Embryonic facial prominence (tissue), 1 donor: Measurements from ENCODE around the gene CYP2F1.
"Not testable (repeated sequence)": the region's sequence is repeated elsewhere in the genome, so short reads cannot be mapped to it uniquely, and the experiment has no call there.

Source experiments
- DNase-seq: peaks from one replicate; pipeline ENCODE4 v3.0.0-alpha.2; 2016; ENCODE audit errors: extremely low spot score

The CYP2F1 gene

DNA sequence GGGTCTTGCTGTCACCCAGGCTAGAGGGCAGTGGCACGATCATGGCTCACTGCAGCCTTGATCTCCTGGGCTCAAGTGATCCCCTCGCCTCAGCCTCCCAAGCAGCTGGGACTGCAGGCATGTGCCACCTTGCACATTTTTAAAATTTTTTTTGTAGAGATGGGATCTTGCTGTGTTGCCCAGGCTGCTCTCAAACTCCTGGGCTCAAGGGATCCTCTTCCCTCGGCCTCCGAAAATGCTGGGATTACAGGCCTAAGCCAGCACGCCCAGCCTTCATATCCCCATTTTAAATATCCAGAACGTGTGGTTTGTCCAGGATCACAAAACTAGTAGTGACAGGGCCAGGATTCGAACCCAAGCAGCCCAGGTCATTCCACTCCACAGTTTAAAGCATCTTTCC lies 13.1 kb downstream of the CYP2F1 start:
- DNase-seq = not testable (repeated sequence)

DNA sequence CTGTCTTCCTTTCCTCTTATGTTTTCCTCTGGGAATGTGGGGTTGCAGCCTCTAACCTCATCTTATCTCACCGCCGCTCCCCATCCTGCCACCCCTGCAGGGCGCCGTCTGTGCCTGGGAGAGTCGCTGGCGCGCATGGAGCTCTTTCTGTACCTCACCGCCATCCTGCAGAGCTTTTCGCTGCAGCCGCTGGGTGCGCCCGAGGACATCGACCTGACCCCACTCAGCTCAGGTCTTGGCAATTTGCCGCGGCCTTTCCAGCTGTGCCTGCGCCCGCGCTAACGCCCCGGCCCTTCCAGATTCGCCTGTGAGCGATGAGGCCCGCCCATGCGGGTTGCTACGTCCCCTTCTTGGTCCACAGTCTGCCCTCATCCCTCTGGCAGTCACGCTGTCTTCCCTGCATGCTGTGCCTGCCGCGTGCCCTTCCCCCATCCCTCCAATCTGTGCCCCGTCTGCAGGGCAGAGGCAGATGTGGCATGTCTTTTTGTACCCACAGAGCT lies 13.6 kb downstream of the CYP2F1 start:
- not testable (repeated sequence) for DNase-seq

DNA sequence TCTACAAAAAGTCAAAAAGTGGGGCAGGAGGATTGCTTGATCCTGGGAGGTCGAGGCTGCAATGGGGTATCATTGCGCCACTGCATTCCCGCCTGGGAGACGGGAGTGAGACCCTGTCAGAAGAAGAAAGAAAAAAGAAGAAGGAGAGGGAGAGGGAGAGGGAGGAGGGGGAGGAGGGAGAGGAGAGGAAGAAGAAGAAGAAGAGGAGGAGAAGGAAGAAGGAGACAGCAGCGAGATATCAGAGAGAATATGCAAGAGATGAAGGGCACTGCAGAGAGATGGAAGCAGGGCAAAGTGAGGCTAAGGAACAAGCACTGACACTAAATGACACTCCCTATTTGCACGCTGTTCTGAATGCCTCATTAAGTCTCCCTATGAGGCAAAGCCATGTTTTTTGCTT lies 14.5 kb downstream of the CYP2F1 start:
- DNase-seq = no peak

DNA sequence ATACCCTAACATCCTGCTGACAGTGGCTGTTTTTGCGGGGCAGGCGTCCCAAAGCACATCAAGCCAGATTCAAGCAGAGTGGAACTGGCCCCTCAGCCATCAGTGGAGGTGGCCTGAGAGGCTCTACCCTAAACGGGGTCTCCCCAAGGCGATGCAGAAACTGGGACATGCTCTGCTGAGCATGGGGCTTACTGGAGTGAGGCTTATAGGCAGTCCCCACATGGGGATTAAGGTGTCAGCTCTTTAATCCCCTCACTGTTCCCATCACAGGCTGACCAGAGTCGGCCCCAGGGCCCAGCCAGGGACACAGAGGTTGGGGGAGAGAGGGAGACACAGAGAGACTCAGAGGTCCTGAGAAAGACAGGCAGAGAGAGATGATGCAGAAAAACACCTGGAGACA lies 17.0 kb downstream of the CYP2F1 start:
- no peak for DNase-seq

DNA sequence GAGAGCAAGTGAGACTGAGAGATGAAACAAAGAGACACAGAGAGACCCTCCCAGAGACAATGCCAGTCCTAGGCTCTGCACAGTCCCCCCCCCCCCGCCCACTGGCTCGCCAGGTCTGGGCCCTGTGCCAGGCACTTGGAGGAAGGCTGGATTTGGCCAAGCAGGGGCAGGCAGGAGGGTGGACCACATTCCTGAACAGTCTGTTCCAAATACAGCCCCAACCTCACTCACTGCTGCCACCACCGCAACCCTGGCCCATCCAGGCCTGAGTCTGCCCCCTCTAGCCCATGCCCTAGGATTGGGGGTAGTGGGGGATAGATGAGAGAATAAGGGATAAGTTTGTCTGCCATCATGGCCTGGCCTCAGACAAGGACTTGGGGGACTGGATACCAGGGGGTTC lies 19.0 kb downstream of the CYP2F1 start:
- DNase-seq = no peak

DNA sequence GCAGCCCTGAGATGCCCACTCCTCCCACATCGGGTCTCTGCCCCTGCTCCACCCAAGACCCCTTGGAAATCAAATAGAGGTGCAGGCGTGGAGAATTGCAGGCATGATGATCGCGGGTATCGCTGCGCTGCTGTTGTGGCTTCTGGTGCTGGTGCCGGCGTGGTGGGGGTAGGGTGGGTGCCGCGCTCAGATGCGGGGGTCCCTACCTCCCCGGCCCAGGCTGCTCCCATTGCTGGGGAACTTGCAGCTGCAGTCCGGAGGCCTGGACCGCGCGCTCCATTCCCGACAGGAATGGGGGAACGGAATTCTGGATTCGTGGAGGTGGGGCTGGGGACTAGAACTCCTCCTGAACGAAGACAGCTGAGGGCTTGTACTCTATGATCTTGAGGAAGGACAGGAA lies 20.4 kb downstream of the CYP2F1 start:
- DNase-seq = no peak

DNA sequence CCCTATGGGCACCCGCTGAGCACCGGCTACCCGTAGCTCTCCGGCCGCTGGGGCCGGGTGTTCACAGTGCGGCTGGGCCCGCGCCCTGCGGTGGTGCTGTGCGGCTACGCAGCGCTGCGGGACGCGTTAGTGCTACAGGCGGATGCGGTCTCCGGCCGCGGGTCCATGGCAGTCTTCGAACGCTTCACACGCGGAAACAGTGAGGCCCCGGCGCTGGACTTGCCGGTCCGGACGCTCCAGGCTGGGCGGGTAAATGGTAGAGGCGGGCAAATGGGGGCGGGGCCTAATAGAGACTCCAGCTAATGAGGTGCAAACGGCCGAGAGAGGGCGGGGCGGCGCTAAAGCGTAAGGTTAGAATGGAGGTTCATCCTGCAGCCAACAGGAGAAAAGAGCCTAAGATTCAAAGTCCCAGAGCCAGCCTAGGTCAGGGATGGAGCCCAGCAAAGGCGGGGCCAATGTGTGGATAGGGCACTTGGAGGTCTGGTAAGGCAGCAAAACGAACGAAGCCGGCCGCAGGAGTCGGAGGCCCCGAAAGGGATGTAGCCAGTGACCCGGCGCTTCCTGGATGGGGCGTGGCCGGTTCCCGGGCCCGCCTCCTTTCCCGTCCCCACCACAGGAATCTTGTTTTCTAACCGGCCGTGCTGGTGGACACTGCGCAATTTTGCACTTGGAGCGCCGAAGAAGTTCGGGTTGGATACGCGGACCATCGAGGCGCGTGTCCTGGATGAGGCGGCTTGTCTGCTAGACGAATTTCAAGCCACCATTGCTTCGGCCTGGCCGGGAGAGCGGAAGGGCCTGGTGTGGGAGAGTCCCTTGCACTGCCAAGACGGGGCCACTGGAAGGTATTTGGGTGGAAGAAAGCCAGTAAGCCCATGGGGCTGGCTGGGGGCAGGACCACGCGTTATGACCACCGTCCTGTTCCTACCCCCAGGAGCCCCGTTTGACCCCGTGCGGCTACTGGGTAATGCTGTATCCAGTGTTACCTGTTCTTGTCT lies 21.5 kb downstream of the CYP2F1 start:
- not testable (repeated sequence) for DNase-seq

DNA sequence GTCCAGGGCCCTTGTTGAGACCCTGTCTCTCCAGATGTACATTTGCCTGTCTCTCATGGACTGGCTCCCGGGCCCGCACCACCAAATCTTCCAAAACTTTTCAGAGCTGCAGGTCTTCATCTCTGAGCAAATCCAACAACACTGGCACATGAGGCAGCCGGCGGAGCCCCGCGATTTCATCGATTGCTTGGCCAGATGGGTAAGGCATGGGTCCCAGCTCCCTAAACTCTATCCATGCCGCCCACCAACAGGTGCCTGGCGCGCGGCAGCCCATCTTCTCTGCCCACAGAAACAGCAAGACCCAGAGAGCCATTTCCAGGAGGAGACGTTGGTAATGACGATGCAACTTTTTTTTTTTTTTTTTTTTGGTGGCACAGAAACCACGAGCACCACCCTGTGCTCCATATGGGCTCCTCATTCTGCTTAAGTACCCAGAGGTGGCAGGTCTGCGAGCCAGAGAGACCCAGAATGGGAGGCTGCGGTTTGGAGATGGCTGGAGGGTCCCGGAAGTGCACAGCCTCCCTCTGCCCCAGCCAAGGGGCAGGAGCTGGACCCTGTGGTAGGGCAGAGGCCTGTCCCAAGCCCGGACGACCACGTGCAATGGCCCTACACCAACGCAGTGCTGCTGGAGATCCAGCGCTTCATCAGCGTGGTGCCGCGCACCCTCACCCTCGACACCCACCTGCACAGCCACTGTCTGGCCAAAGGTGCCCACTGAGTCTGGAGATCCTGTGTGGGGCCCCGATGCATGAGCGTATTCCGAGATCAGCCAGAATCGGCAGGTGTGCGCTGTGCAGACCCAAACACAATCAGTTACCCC lies 22.6 kb downstream of the CYP2F1 start:
- no peak for DNase-seq

DNA sequence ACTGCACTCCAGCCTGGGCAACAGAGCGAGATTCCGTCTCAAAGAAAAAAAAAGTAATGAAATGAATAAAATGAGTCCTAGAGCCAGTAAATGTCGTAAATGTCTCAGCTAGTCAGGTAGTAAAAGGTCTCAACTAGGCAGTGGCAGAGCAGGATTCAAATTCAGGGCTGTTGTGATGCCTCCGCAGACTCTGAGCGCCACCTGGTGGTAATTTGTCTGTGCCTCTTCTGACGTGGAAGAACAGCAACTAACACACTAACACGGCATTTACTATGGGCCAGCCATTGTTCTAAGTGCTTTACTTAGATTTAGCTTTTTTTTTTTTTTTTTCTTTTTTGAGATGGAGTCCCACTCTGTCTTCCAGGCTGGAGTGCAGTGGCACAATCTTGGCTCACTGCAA lies 30.2 kb downstream of the CYP2F1 start:
- no peak for DNase-seq

DNA sequence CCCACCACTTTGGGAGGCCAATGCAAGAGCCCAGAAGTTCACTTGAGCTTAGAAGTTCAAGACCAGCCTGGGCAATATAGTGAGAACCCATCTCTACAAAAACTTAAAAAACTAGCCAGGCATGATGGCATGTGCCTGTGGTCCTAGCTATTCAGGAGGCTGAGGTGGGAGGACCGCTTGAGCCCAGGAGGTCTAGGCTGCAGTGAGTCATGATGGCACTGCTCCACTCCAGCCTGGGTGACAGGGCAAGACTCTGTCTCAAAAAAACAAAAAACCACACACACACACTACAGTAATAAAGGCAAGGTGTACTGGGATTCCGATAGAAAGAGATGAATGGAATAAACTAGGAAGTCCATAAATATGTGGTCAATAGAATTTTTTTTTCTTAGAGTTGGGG lies 35.6 kb downstream of the CYP2F1 start:
- no peak for DNase-seq

DNA sequence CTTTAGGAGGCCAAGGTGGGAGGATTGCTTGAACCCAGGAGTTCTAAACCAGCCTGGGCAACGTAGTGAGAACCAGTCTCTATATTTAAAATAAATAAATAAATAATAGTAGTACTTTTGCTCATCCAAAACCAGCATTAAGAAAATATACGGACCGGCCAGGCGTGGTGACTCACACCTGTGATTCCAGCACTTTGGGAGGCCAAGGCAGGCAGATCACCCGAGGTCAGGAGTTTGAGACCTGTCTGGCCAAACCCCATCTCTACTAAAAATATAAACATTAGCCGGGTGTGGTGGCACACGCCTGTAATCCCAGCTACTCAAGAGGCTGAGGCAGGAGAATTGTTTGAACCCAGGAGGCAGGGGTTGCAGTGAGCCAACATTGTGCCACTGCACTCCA lies 36.8 kb downstream of the CYP2F1 start:
- DNase-seq = not testable (repeated sequence)

DNA sequence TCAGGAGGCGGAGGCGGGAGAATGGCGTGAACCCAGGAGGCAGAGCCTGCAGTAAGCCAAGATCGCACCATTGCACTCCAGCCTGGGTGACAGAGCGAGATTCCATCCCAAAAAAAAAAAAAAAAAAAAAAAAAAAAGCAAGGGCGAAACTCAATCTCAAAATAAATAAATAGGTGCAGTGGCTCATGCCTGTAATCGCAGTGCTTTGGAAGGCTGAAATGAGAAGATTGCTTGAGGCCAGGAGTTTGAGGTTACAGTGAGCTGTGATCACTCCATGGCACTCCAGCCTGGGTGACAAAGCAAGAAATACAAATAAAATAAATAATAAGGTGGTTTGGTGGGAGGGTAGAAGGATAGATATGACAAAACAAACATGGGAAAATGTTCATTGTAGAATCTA lies 39.8 kb downstream of the CYP2F1 start:
- DNase-seq = no peak

DNA sequence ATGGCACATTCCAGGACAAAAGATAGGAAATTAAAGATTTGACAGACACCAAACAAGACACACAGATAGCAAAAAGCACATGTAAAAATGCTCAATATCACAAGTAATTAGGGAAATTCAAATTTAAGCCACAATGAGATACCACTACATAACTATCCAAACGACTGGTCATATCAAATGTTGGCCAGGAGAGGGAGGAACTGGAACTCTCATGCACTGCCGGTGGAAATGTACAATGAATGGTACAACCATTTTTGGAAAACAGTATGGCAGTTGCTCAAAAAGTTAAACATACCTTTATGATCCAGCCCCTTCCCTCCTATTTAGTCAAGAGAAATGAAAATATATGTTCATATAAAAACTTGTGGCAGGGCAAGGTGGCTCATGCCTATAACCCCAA lies 42.0 kb downstream of the CYP2F1 start:
- DNase-seq = no peak

DNA sequence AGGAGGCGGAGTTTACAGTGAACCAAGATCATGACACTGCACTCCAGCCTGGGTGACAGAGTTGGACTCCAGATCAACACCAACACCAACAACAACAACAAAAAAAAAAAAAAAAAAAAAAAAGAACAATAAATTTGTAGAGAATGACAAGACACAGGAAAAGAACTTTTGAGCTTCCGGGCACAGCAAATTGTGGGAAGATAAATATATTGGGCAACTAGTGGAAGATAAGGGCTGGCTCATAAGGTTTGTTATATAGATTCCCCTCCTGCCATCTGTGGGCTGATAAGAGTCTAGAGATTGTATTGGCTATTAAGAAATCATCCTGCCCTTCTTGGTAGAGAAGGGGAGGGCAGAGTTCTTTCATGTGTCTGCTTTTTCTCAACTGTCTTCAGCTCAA lies 45.6 kb downstream of the CYP2F1 start:
- no peak for DNase-seq

DNA sequence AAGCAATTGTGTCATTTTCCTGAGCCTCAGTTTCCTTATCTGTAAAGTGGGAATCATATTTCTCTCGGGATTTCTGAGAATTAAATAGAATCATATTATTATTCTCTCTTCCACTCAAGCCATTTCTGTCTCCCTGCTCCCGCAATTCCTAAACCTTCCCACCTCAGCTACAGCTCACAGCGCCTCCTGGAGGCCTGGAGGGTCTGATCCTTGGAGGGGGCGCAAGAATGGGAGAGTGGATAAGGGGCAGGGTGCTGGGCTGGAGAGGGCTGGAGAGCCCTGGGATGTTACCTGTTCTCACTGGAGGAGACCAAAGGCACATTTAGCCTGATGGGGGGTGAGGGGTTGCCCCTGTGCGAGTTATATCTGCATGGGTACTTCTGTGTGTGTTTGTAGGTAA lies 47.7 kb downstream of the CYP2F1 start:
- no peak for DNase-seq

DNA sequence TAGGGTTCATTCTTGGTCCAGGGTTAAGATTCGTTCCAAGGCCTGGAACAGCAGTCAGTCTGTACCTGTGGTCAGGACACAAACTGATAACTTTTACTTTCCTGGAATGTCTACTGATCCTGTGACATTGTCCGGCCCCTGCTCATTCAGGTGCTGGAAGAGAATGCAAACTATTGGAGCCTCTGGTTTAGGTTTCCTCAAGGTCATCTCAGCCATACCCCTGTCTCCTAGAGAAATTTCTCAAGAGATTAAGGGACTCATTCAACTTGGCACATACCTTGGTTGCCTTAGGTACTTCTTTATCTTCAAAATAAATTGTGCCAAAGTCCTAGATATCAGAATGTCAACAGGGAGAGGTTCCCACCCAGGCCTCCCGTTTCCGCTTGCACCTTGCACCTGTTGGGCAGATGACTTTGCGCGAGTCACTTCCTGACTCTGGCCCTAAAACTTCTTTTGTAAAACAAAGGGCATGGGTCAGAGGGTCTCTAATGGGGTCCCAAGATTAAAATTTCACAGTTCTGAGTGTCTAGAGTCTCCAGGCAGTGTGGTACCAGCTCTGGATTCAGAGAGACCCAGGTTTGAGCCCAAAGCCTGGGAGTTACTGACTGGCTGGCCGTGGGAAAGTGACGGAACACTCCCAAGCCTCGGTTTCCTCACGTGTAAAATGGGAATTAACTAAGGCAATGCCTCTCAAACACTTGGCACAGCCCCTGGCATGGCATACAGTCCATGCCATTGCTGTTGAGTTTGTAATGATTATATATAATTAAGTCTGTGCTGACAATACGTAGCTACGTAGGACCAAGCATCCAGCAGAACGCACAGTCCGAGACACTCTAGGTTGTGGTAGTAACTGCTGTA lies 52.9 kb downstream of the CYP2F1 start:
- DNase-seq = no peak

DNA sequence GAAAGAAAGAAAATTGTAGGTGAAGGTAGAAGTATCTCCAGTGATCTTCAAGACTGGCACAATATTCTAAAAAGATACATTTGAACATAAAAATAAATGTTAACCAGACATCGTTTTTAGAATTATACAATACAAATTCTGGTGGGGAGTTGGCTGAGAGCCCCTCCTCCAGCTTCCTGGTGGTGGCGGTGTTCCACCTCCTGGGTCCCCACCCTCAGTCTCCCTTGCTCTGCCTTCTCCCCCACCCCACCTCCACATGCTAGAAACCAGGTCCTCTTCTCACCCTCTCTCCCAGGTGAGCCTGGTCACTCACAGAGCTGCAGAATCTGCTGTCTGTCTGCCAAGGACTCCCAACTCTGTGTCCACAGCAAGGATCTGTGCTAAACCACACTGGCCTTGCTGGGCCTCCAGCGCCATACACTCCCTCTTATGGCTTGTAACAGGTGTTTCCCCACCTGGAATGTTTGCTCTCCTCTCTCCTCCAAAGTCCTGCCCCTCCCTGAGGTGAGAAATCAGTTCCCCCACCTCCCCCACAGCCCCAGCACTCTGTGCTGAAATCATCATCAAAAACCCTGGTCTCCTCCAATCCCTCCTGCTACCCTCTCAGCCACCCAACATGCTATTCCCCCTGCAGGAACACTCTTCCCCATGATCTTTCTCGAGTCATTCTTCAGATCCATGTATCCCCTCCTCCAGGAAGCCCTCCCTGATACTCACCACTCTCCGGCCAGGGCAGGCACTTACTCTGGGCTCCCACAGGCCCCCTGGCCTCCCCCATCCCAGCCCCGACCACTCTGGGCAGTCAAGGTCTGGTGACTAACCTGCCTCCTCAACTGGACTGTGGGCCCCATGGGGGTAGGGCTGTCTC lies 58.3 kb downstream of the CYP2F1 start:
- no peak for DNase-seq

DNA sequence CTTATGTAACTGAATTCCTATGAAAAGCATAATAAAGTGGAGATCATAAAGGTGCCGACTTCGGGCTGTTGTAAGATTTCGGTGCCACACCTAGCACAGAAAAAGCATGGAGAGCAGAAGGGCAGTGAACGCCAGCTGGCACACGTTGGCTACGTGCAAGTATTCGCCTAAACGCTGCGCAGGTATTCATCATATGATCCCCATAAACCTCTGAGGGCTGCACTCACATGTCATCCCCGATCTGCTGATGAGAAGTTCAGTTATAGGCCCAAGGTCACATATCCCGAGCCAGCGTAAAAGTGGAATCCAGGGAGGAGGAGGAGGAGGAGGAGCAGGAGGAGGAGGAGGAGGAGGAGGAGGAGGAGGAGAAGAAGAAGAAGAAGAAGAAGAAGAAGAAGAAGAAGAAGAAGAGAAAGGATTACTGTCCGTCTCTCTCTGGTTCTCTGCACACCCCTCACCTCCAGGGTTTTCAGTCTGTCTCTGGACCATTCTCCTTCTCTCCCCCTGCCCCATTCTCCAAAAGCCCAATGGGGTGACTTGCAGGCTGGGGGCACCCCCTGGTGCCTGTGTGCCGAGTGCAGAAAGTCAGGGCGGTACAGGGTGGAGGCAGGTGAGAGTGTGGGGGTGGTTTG lies 60.2 kb downstream of the CYP2F1 start:
- DNase-seq = no peak

DNA sequence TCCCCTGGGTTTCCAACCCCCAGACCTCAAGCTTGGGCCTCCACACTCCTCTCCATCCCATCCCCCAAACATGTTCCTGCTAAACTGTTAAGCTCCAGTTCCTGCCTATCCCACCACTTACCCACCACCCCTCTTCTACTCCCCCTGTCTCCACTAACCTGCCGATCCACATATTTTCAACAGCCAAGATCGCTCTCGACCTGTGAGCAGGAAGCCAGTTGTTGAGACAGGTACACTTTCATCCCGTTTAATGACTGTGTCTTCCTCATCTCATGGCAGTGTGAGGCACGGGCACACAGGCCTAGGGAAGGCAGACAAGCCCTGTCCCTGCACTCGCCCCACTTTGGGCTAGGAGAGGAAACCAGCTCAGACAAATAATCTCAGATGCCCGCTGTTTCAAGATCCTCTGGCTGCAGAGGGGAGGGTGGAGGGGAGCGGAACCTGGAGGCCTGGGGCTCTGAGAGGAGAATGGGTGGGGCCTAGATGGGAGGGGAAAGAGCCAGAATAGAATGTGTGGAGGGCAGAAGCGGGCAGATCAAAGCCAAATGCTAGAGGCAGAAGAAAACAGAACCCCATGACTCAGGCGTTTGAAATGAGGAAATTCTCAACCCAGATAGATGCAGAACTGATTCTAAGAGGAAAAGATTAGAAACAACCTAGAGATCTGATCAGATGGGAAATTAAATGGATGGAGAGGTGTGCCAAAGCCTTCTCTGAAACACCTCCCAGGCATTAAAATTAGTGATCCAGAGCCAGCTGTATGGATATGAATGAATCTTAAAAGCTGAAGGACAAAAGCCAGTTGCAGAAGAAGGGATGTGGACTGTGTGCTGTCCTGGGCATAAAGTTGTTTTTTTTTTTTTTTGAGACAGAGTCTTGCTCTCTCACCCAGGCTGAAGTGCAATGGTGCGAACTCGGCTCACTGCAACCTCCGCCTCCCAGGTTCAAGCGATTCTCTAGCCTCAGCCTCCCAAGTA lies 61.9 kb downstream of the CYP2F1 start:
- DNase-seq = peak; percentile 49
